ENCODE measurements around the gene MEGF11.
"Not testable (repeated sequence)": the region's sequence is repeated elsewhere in the genome, so short reads cannot be mapped to it uniquely, and the experiment has no call there.

MEGF11 gene

GRCh38 chr15:66019826-66020398 is 233.6 kb downstream of the MEGF11 start:
- no peak for DNase-seq

GRCh38 chr15:66019368-66019767 is 234.2 kb downstream of the MEGF11 start:
- no peak for DNase-seq

GRCh38 chr15:66018488-66018797 is 235.1 kb downstream of the MEGF11 start:
- no peak for DNase-seq

- DNase-seq, result no peak
These were observed 235.6 kb downstream of the MEGF11 start for GRCh38 chr15:66017792-66018487.

- DNase-seq, result no peak
These were observed 236.6 kb downstream of the MEGF11 start for GRCh38 chr15:66017000-66017399.

GRCh38 chr15:66016199-66016598 is 237.4 kb downstream of the MEGF11 start:
- no peak for DNase-seq

- DNase-seq, result no peak
These were observed 238.8 kb downstream of the MEGF11 start for GRCh38 chr15:66014635-66015182.

GRCh38 chr15:66014022-66014421 is 239.5 kb downstream of the MEGF11 start:
- no peak for DNase-seq

- DNase-seq, result no peak
These were observed 244.5 kb downstream of the MEGF11 start for GRCh38 chr15:66008940-66009562.

- no peak for DNase-seq
These were observed 245.8 kb downstream of the MEGF11 start for GRCh38 chr15:66007663-66008262.

- DNase-seq, result no peak
These were observed 246.6 kb downstream of the MEGF11 start for GRCh38 chr15:66006986-66007385.

- DNase-seq, result no peak
These were observed 248.8 kb downstream of the MEGF11 start for GRCh38 chr15:66004618-66005262.

- not testable (repeated sequence) for DNase-seq
These were observed 250.4 kb downstream of the MEGF11 start for GRCh38 chr15:66003129-66003528.

- DNase-seq, result no peak
These were observed 251.7 kb downstream of the MEGF11 start for GRCh38 chr15:66001717-66002426.

GRCh38 chr15:66001042-66001441 is 252.5 kb downstream of the MEGF11 start:
- no peak for DNase-seq

- no peak for DNase-seq
These were observed 255.1 kb downstream of the MEGF11 start for GRCh38 chr15:65998486-65998885.

GRCh38 chr15:65996901-65997300 is 256.6 kb downstream of the MEGF11 start:
- no peak for DNase-seq

- no peak for DNase-seq
These were observed 258.7 kb downstream of the MEGF11 start for GRCh38 chr15:65994832-65995231.

- no peak for DNase-seq
These were observed 259.8 kb downstream of the MEGF11 start for GRCh38 chr15:65993762-65994161.

GRCh38 chr15:65993236-65993635 is 260.3 kb downstream of the MEGF11 start:
- no peak for DNase-seq

GRCh38 chr15:65991721-65992483 is 261.6 kb downstream of the MEGF11 start:
- no peak for DNase-seq
